HFF-Myc (cell line): ENCODE measurements around the gene KIAA1614.
A peak's percentile ranks its signal among the peaks of the same experiment; 100 is the strongest.

Source experiments
- DNase-seq: peaks from one replicate; pipeline ENCODE4 v3.0.0-alpha.2; 2011; ENCODE audit warnings: low read depth; ENCODE audit errors: extremely low read depth
- H3K4me3 ChIP-seq: replicated peaks from 2 replicates; pipeline ENCODE4 v1.5.1; 2011; ENCODE audit warnings: low read depth, mild to moderate bottlenecking, control low read depth, low read length
- CTCF ChIP-seq: IDR thresholded peaks from 2 replicates; pipeline ENCODE4 v1.5.1; 2012; ENCODE audit warnings: mild to moderate bottlenecking, low read depth, low read length, control low read depth; ENCODE audit errors: missing control alignments

KIAA1614 gene

DNA sequence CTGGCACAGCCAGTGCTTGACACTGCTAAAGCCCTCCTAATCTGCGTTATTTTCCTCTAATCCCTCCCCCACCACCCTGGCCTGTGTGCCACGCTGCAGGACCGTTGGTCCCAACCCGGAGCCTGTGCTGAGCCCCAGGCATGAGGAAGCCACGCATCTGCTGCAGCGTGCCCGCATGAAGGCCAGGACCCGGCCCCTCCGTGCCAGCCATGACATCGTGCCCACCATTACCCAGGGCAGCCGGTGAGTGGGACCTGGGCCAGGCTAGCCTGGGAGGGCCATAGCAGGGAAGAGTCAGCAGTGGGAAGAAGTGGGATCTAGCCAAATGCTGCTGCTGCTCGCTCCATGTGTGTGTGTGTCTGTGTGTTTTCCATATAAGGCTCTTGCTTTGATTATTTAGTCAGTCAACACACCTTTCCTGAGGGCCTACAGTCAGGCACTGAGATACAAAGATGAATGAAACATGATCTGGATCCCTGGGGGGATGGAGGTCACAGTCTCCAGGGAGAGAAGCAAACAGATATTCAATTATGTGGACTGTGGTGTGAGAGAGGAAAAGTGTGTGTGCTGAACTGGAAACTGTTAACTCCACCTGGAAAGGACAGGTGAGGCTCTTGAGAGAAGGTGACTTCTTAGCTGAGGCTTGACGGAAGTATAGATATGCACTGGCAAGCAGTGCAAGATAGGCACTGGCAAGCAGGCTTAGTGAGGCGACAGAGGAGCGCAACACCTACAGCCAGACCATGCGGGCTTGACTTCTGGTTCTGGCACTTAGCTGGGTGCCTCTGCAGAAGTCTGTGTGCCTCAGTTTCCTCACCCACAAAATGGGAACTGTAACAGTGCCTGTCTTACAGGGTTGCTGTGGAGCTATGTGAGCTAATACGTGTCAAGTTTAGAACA lies 15.9 kb downstream of the KIAA1614 start:
- no peak overlapping the region for H3K4me3 ChIP-seq
- DNase-seq, result no peak
- TF ChIP-seq CTCF, result no peak

- no peak for DNase-seq
- TF ChIP-seq CTCF, result no peak
- H3K4me3 ChIP-seq, result no peak overlapping the region
Measured at GRCh38 chr1:180929389-180929788, 16.7 kb downstream of the KIAA1614 start.

- no peak for TF ChIP-seq CTCF
- DNase-seq, result no peak
- no peak overlapping the region for H3K4me3 ChIP-seq
Measured at GRCh38 chr1:180930687-180931086, 18.0 kb downstream of the KIAA1614 start.

GRCh38 chr1:180931529-180931928 lies 18.8 kb downstream of the KIAA1614 start:
- TF ChIP-seq CTCF, result no peak
- no peak overlapping the region for H3K4me3 ChIP-seq

GRCh38 chr1:180932378-180932777 lies 19.7 kb downstream of the KIAA1614 start:
- no peak for DNase-seq
- no peak for TF ChIP-seq CTCF
- H3K4me3 ChIP-seq, result no peak overlapping the region

More at GRCh38 chr1:180931529-180931928, 18.8 kb downstream of the KIAA1614 start:
- DNase-seq, result no peak

DNA sequence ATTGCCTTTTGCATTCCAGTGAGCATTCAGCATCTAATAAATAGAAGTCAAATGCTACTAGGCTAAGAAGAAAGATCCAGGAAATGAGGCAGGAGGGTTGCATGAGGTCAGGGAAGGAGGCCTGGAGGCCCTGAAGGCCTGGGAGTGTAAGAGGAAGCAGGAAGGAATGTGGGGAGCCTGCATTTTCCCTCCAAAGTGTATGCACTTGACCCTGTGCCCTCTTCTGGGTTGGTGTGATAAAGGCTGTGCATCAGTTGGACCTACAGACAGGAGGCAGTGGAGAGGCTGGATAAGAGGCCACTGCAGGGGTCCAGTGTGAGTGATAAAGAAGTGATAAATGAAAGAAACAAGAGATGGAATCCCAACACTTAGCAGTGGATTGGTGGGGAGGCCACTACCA lies 20.4 kb downstream of the KIAA1614 start:
- no peak overlapping the region for H3K4me3 ChIP-seq
- TF ChIP-seq CTCF, result peak; percentile 4
- no peak for DNase-seq
